SK-N-SH (cell line): Measurements from ENCODE around the gene NXNL1.

ENCODE experiments used
- CTCF ChIP-seq: fragments of 200-600 bp; sonication (generic); IDR thresholded peaks from 2 replicates; pipeline ENCODE4 v1.6.1; 2017; ENCODE audit warnings: antibody characterized with exemption, mild to moderate bottlenecking, moderate library complexity
- ELF1 ChIP-seq: IDR thresholded peaks from 2 replicates; pipeline ENCODE4 v1.4.0; 2012
- EP300 ChIP-seq, 2 experiments: IDR thresholded peaks; 2 replicates each; pipeline versions ENCODE4 v1.4.0 to v1.6.1; 2012; ENCODE audit warnings: borderline replicate concordance in 1 of 2, low read depth in 1 of 2, low read length in 1 of 2
- EZH2phosphoT487 ChIP-seq: fragments of 200-600 bp; sonication (generic); IDR thresholded peaks from 2 replicates; pipeline ENCODE4 v1.6.1; 2017; ENCODE audit warnings: low read depth, mixed run types, mild to moderate bottlenecking, antibody characterized with exemption, moderate library complexity, borderline replicate concordance
- MXI1 ChIP-seq: IDR thresholded peaks from 2 replicates; pipeline ENCODE4 v1.6.1; 2012; ENCODE audit warnings: mild to moderate bottlenecking, low read depth, low read length, improper control_type of control experiment
- POLR2AphosphoS5 ChIP-seq: IDR thresholded peaks from 2 replicates; pipeline ENCODE4 v1.6.1; 2012; ENCODE audit warnings: low read depth, low read length
- TAF1 ChIP-seq: IDR thresholded peaks from 2 replicates; pipeline ENCODE4 v1.6.1; 2012; ENCODE audit warnings: low read depth, mild to moderate bottlenecking, low read length, moderate library complexity, borderline replicate concordance
- TEAD4 ChIP-seq: IDR thresholded peaks from 2 replicates; pipeline ENCODE4 v1.4.0; 2012; ENCODE audit warnings: mild to moderate bottlenecking, borderline replicate concordance; ENCODE audit not compliant: insufficient read depth
- YY1 ChIP-seq: IDR thresholded peaks from 2 replicates; pipeline ENCODE4 v1.4.0; 2012; ENCODE audit warnings: low read depth, mild to moderate bottlenecking
- TF ChIP-seq, protein P1 (sequence below): IDR thresholded peaks from 2 replicates; pipeline ENCODE4 v1.4.0; 2012; ENCODE audit warnings: low read depth, borderline replicate concordance
- TF ChIP-seq, protein P2 (sequence below): IDR thresholded peaks from 2 replicates; pipeline ENCODE4 v1.4.0; 2012; ENCODE audit warnings: low read depth
- TF ChIP-seq, protein P3 (sequence below): IDR thresholded peaks from 2 replicates; pipeline ENCODE4 v1.4.0; 2012; ENCODE audit warnings: low read depth, borderline replicate concordance
- TF ChIP-seq, protein P4 (sequence below): fragments of 150-350 bp; IDR thresholded peaks from 2 replicates; pipeline ENCODE4 v1.6.1; 2017; ENCODE audit warnings: antibody characterized with exemption, low read length, low read depth, borderline replicate concordance

GRCh38 chr19:17504456-17504855, 43.7 kb upstream of the NXNL1 start:
- TF ChIP-seq ELF1 = no peak
- TF ChIP-seq TAF1 = no peak
- no peak for TF ChIP-seq YY1
- no peak for TF ChIP-seq CTCF
- TF ChIP-seq, protein P1, sequence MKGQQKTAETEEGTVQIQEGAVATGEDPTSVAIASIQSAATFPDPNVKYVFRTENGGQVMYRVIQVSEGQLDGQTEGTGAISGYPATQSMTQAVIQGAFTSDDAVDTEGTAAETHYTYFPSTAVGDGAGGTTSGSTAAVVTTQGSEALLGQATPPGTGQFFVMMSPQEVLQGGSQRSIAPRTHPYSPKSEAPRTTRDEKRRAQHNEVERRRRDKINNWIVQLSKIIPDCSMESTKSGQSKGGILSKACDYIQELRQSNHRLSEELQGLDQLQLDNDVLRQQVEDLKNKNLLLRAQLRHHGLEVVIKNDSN = no peak
- TF ChIP-seq, protein P2, sequence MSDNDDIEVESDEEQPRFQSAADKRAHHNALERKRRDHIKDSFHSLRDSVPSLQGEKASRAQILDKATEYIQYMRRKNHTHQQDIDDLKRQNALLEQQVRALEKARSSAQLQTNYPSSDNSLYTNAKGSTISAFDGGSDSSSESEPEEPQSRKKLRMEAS = no peak
- no peak for TF ChIP-seq MXI1
- TF ChIP-seq, protein P3, sequence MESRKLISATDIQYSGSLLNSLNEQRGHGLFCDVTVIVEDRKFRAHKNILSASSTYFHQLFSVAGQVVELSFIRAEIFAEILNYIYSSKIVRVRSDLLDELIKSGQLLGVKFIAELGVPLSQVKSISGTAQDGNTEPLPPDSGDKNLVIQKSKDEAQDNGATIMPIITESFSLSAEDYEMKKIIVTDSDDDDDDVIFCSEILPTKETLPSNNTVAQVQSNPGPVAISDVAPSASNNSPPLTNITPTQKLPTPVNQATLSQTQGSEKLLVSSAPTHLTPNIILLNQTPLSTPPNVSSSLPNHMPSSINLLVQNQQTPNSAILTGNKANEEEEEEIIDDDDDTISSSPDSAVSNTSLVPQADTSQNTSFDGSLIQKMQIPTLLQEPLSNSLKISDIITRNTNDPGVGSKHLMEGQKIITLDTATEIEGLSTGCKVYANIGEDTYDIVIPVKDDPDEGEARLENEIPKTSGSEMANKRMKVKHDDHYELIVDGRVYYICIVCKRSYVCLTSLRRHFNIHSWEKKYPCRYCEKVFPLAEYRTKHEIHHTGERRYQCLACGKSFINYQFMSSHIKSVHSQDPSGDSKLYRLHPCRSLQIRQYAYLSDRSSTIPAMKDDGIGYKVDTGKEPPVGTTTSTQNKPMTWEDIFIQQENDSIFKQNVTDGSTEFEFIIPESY = no peak
- TF ChIP-seq, protein P4, sequence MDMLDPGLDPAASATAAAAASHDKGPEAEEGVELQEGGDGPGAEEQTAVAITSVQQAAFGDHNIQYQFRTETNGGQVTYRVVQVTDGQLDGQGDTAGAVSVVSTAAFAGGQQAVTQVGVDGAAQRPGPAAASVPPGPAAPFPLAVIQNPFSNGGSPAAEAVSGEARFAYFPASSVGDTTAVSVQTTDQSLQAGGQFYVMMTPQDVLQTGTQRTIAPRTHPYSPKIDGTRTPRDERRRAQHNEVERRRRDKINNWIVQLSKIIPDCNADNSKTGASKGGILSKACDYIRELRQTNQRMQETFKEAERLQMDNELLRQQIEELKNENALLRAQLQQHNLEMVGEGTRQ = no peak
- no peak for TF ChIP-seq POLR2AphosphoS5
- TF ChIP-seq EP300 (IDR thresholded peaks at IDR 0.05; ENCODE audit: borderline replicate concordance in 1 of 2, low read depth in 1 of 2, low read length in 1 of 2) = no peak
- TF ChIP-seq TEAD4 = no peak
- no peak for TF ChIP-seq EZH2phosphoT487
